Measurements from ENCODE around the gene TNPO3. TPM values are rescaled to one million over a fixed set of nuclear protein-coding genes. Genes with fewer than 3 reads are reported as not detected.

The TNPO3 gene
- total and polyA plus RNA-seq, 4 donors, result 12.3 to 45.9 (median 25.9) TPM

DNA sequence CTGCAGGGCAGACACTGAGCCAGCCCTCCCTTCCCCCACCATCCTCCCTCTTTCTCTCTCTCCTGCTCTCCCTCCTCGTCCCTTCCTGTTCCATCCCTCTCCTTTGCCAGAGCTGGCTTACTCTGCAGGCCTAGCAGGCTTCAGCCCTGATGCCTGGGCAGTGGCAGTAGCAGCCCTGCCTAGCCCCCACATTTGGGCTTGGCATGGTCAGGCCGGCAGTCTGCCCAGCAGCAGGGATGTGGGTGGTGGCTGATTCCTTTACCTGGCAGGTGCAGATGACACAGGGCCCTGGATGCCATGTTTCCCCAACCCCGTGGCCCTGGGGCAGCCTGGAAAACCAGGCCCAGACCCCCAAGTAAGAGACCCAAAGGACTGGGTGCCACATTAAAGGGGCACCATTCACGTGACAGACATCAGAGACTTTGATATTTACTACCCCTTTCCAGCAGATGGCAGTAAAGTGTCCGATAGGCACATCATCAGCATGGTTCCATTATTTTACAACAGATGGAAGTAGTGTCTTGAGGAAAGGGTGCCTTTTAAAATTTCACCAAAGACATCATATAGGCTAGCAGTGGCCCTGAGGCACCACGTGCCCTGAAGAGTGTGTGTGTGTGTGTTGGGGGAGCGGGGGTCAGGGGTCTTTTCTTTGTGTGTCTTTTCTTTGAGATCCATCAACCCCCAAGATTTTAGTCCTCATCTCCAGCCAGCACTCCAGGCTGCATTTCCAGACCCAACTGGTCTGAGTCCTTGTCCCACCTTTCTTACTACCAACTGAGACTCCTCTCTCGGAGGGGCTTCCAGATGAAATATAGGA lies 150.3 kb downstream of the TNPO3 start:
- Histone ChIP-seq H3K4me3 (no peak overlapping the region), H3K36me3 (ENCODE audit: control insufficient read depth in 4 of 4, insufficient read depth in 4 of 4, low read length in 4 of 4) (no peaks in the 10 kb centered on the region), H3K4me1 (ENCODE audit: control insufficient read depth in 5 of 5, insufficient read depth in 5 of 5, low read length in 5 of 5) (peaks cover 0 to 6% (median 0%) of the 10 kb centered on the region in 5 donors), H3K27me3 (ENCODE audit: control insufficient read depth in 3 of 3, insufficient read depth in 3 of 3, low read length in 2 of 3) (no peaks in the 10 kb centered on the region), H3K27ac (ENCODE audit: low read depth in 1 of 2, low read length in 1 of 2) (no peak overlapping the region), H3K9me3 (ENCODE audit: control insufficient read depth in 4 of 4, insufficient read depth in 3 of 4, low read length in 3 of 4) (peaks cover 0 to 3% (median 0%) of the 10 kb centered on the region in 4 donors), H3K9ac (ENCODE audit: insufficient read depth in 1 of 2, low read length in 2 of 2) (no peak overlapping the region)
- WGBS, 2 donors, result 35 to 40% methylated on average over 8 of the region's 8 CpGs
- ATAC-seq (ENCODE audit: insufficient read depth, low FRiP score) (no peak), DNase-seq (peak in 2 of 3 donors; percentile 55 to 56)
- TF ChIP-seq, protein P1, sequence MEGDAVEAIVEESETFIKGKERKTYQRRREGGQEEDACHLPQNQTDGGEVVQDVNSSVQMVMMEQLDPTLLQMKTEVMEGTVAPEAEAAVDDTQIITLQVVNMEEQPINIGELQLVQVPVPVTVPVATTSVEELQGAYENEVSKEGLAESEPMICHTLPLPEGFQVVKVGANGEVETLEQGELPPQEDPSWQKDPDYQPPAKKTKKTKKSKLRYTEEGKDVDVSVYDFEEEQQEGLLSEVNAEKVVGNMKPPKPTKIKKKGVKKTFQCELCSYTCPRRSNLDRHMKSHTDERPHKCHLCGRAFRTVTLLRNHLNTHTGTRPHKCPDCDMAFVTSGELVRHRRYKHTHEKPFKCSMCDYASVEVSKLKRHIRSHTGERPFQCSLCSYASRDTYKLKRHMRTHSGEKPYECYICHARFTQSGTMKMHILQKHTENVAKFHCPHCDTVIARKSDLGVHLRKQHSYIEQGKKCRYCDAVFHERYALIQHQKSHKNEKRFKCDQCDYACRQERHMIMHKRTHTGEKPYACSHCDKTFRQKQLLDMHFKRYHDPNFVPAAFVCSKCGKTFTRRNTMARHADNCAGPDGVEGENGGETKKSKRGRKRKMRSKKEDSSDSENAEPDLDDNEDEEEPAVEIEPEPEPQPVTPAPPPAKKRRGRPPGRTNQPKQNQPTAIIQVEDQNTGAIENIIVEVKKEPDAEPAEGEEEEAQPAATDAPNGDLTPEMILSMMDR (IDR thresholded peaks at IDR 0.05; ENCODE audit: control extremely low read depth, extremely low read depth), result peak; percentile 20

Small RNA genes within 50 kb of the gene (small RNA-seq; reads per million reads assigned to genes)
- not detected for gene RN7SL306P (ENCODE audit: low replicate concordance)

Other genes starting within 250 kb of the TNPO3 start
- gene FLNC, start 224.7 kb downstream of the TNPO3 start, total RNA-seq, result 10 to 100 TPM; 13.3 to 24.2 TPM
- gene FLNC, start 224.7 kb downstream of the TNPO3 start, polyA plus RNA-seq, result 1 to 10 TPM; 2.0 to 2.2 TPM
- gene ATP6V1F, start 192.3 kb downstream of the TNPO3 start, total RNA-seq, result 100 to 1,000 TPM in 1 of 2 donors, 10 to 100 TPM in 1; 43.9 to 165 TPM
- 100 to 1,000 TPM; 286 to 383 TPM for gene ATP6V1F, start 192.3 kb downstream of the TNPO3 start, polyA plus RNA-seq
- gene KCP, start 144.4 kb downstream of the TNPO3 start, total RNA-seq, result 1 to 10 TPM in 1 of 2 donors, under 1 TPM in 1; 0.64 to 3.9 TPM
- under 1 TPM; 0.22 to 0.47 TPM for gene KCP, start 144.4 kb downstream of the TNPO3 start, polyA plus RNA-seq
- gene IRF5, start 117.2 kb downstream of the TNPO3 start, total RNA-seq, result 10 to 100 TPM in 1 of 2 donors, 1 to 10 TPM in 1; 6.0 to 34.1 TPM
- 10 to 100 TPM; 22.1 to 26.2 TPM for gene IRF5, start 117.2 kb downstream of the TNPO3 start, polyA plus RNA-seq
- 1 to 10 TPM; 4.5 to 7.3 TPM for gene TSPAN33, start 89.6 kb upstream of the TNPO3 start, total RNA-seq
- 1 to 10 TPM; 3.3 to 8.2 TPM for gene TSPAN33, start 89.6 kb upstream of the TNPO3 start, polyA plus RNA-seq
- 10 to 100 TPM in 1 of 2 donors, 1 to 10 TPM in 1; 4.6 to 19.3 TPM for gene SMO, start 133.5 kb upstream of the TNPO3 start, total RNA-seq
- 1 to 10 TPM in 1 of 2 donors, under 1 TPM in 1; 0.87 to 2.5 TPM for gene SMO, start 133.5 kb upstream of the TNPO3 start, polyA plus RNA-seq
- 100 to 1,000 TPM; 117 to 172 TPM for gene AHCYL2, start 169.9 kb upstream of the TNPO3 start, total RNA-seq
- 10 to 100 TPM; 16.3 to 70.8 TPM for gene AHCYL2, start 169.9 kb upstream of the TNPO3 start, polyA plus RNA-seq